Inflammatory macrophage treated with lipopolysaccharide for 4 hours (primary cell): ENCODE results near the gene LRRC56.

Source experiments
- DNase-seq: peaks from one replicate; pipeline ENCODE4 v3.0.0-alpha.2; 2020

LRRC56 gene

GRCh38 chr11:601573-602245 is 64.4 kb downstream of the LRRC56 start:
- no peak for DNase-seq

- no peak for DNase-seq
These were observed 65.8 kb downstream of the LRRC56 start for GRCh38 chr11:603154-603553.
